ENCODE measurements around the gene CCDC192.
"Not testable (repeated sequence)": the region's sequence is repeated elsewhere in the genome, so short reads cannot be mapped to it uniquely, and the experiment has no call there.

CCDC192 gene

DNA sequence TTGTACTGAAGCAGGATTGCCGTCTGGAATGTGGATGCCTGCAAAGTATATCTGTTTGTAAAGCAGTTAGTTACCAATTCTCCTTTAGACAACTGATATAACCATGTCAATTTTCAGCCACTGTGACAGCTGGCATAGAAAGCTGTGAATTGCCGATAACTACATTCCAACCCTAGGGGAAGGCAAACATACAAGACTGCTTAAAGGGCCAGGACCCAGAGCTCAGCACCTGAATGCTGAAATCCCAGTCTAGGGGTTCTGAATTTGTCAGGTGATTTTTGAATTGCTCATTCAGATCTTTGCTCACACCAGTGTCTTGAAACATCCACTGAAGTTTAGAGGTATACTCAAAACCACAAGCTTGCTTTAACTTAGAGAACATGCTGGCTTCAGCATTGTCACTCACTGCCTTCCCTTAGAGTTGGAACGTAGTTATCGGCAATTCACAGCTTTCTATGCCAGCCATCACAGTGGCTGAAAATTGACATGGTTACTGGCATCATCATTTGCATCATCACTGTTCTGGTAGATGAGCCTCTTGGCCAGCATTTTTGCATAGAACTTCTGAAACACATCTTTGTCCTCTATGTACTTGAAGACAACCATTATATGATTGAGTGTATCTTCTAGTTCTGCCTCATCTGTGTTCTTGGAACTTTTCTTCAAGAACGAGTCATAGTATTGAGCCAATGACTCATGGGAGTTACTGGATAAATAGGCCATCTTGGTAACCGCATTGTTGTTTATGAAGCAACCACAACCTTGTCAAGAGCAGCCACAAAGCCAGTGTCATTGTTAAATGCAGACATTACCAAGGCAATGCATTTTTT, 82.1 kb downstream of the CCDC192 start:
- H3K4me3 ChIP-seq (ENCODE audit: low read depth, low read length): no peak overlapping the region
- no peaks in the 10 kb centered on the region for H3K9me3 ChIP-seq (ENCODE audit: severe bottlenecking)
- H3K36me3 ChIP-seq: no peaks in the 10 kb centered on the region
- no peaks in the 10 kb centered on the region for H3K27me3 ChIP-seq (ENCODE audit: insufficient read depth, low read depth, severe bottlenecking)
- TF ChIP-seq, protein P1, sequence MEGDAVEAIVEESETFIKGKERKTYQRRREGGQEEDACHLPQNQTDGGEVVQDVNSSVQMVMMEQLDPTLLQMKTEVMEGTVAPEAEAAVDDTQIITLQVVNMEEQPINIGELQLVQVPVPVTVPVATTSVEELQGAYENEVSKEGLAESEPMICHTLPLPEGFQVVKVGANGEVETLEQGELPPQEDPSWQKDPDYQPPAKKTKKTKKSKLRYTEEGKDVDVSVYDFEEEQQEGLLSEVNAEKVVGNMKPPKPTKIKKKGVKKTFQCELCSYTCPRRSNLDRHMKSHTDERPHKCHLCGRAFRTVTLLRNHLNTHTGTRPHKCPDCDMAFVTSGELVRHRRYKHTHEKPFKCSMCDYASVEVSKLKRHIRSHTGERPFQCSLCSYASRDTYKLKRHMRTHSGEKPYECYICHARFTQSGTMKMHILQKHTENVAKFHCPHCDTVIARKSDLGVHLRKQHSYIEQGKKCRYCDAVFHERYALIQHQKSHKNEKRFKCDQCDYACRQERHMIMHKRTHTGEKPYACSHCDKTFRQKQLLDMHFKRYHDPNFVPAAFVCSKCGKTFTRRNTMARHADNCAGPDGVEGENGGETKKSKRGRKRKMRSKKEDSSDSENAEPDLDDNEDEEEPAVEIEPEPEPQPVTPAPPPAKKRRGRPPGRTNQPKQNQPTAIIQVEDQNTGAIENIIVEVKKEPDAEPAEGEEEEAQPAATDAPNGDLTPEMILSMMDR (IDR thresholded peaks at IDR 0.05; ENCODE audit: low read depth, low read length): no peak
- no peak overlapping the region for H3K27ac ChIP-seq
- DNase-seq: no peak

DNA sequence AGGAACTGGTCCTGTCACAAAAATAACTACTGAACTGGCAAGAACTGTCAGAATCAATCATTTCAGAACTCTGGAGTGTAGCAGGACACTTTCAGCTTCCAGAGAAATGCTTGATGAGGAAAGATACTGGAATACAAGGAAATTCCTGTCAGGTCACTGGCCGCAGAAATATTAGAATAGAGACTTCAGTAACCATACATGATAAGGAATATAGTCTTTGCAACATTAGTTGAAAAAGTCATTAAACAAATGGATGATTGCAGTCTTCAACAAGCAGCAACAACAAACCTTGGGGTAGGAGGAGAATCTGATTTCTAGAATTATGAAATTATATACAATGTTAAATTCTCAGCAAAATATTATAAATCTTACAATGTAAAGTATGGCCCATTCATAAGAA, 88.2 kb downstream of the CCDC192 start:
- no peaks in the 10 kb centered on the region for H3K36me3 ChIP-seq
- no peaks in the 10 kb centered on the region for H3K27me3 ChIP-seq (ENCODE audit: insufficient read depth, low read depth, severe bottlenecking)
- H3K4me3 ChIP-seq (ENCODE audit: low read depth, low read length): no peak overlapping the region
- no peak overlapping the region for H3K27ac ChIP-seq
- no peak for DNase-seq
- H3K9me3 ChIP-seq (ENCODE audit: severe bottlenecking): no peaks in the 10 kb centered on the region
- TF ChIP-seq, protein P1 (IDR thresholded peaks at IDR 0.05; ENCODE audit: low read depth, low read length): no peak

DNA sequence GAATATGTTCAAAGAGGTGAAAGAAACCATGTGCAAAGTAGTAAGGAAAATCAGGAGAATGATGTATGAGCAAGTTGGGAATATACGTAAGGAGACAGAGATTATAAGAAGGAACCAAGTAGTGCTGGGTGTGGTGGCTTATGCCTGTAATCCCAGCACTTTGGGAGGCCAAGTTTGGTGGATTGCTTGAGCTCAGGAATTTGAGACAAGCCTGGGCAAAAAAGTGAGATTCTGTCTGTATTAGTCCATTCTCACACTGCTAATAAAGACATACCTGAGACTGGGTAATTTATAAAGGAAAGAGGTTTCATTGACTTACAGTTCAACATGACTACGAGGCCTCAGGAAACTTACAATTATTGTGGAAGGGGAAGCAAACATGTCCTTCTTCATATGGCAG, 88.7 kb downstream of the CCDC192 start:
- DNase-seq; H3K27me3 ChIP-seq (ENCODE audit: insufficient read depth, low read depth, severe bottlenecking); H3K4me3 ChIP-seq (ENCODE audit: low read depth, low read length); H3K27ac ChIP-seq; H3K9me3 ChIP-seq (ENCODE audit: severe bottlenecking); H3K36me3 ChIP-seq: not testable (repeated sequence)

DNA sequence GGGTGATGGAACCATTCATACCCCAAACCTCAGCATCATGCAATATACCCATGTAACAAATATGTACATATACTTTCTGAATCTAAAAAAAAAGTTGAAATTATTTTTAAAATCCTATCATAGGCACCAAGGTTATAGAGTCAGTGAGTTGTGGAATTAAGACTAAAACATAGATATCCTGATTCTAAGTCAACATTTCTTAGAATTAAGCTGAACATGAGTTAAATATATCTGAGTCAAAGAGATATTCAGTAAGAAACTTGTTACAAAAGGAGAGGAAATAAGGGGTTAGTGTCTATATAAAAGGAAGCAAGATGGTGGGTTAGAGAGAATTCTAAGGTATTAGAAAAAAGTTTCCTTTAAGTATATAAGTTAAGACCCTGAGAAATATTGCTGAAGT, 89.9 kb downstream of the CCDC192 start:
- DNase-seq: no peak
- no peaks in the 10 kb centered on the region for H3K9me3 ChIP-seq (ENCODE audit: severe bottlenecking)
- no peak overlapping the region for H3K4me3 ChIP-seq (ENCODE audit: low read depth, low read length)
- H3K36me3 ChIP-seq: no peaks in the 10 kb centered on the region
- TF ChIP-seq, protein P1 (IDR thresholded peaks at IDR 0.05; ENCODE audit: low read depth, low read length): no peak
- no peaks in the 10 kb centered on the region for H3K27me3 ChIP-seq (ENCODE audit: insufficient read depth, low read depth, severe bottlenecking)
- H3K27ac ChIP-seq: no peak overlapping the region

DNA sequence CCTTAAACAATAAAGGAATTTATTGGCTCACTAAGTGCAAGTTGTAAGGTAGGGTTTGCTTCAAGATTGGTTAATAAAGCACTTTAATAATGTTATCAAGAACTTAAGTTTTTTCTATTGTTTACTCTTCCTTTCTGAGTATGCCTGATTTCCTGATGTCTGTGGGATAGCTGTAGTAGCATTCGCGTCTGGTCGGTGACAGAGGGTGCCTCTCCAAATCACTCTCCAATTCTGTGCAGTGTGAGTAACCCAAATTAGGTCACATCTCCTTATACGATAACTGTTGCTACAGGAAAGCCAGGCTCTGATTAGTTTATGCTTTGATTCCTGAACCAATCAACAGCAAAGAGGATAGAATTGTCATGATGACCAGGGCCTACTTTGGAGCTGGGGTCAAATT, 90.7 kb downstream of the CCDC192 start:
- TF ChIP-seq, protein P1 (IDR thresholded peaks at IDR 0.05; ENCODE audit: low read depth, low read length): no peak
- H3K27me3 ChIP-seq (ENCODE audit: insufficient read depth, low read depth, severe bottlenecking): no peaks in the 10 kb centered on the region
- DNase-seq: no peak

DNA sequence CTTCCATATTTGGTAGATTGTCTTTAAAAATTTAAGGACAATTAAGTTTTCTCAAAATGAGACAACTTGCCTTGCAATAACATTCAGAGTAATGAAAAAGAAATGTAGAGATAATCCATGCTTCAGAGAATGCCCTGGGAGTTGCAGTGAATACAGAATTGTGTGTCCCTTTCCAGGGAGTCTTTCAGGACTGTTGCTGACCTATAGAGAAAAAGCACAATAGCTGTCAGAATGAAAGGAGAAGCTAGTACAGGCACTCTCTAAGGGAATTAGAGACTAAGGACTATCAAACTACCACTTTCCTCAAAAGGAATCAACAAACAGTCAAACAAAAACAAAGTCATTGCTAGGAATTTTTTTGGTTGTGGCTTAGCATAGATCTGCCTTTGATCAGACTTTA, 93.0 kb downstream of the CCDC192 start:
- Histone ChIP-seq H3K9me3 (ENCODE audit: severe bottlenecking) (no peaks in the 10 kb centered on the region), H3K27ac (no peak overlapping the region), H3K27me3 (ENCODE audit: insufficient read depth, low read depth, severe bottlenecking) (no peaks in the 10 kb centered on the region), H3K4me3 (ENCODE audit: low read depth, low read length) (no peak overlapping the region), H3K36me3 (no peaks in the 10 kb centered on the region)
- DNase-seq: no peak
- TF ChIP-seq, protein P1 (IDR thresholded peaks at IDR 0.05; ENCODE audit: low read depth, low read length): no peak

More for the DNA sequence above, 90.7 kb downstream of the CCDC192 start:
- H3K36me3 ChIP-seq: no peaks in the 10 kb centered on the region
- no peak overlapping the region for H3K4me3 ChIP-seq (ENCODE audit: low read depth, low read length)
- no peak overlapping the region for H3K27ac ChIP-seq
- H3K9me3 ChIP-seq (ENCODE audit: severe bottlenecking): no peaks in the 10 kb centered on the region

Data from WERI-Rb-1 (cell line).